ENCODE results near the gene SUCNR1.
"Not testable (repeated sequence)": the region's sequence is repeated elsewhere in the genome, so short reads cannot be mapped to it uniquely, and the experiment has no call there.

Gene SUCNR1

GRCh38 chr3:151873398-151873797, at the start of gene SUCNR1:
SUCNR1 (plus strand) TSS chr3:151873643; CDS start chr3:151879893, 6,250 bp downstream.
- DNase-seq (ENCODE audit: low spot score), result no peak

- DNase-seq (ENCODE audit: low spot score), result no peak
These were observed 45.6 kb upstream of the SUCNR1 start for GRCh38 chr3:151827816-151828215.

GRCh38 chr3:151835751-151836525, 37.5 kb upstream of the SUCNR1 start:
- DNase-seq (ENCODE audit: low spot score), result no peak

- no peak for DNase-seq (ENCODE audit: low spot score)
These were observed 36.4 kb upstream of the SUCNR1 start for GRCh38 chr3:151837057-151837456.

GRCh38 chr3:151838574-151839312, 34.7 kb upstream of the SUCNR1 start:
- peak; percentile 50 for DNase-seq (ENCODE audit: low spot score)

GRCh38 chr3:151839313-151839631, 34.2 kb upstream of the SUCNR1 start:
- DNase-seq (ENCODE audit: low spot score), result no peak

GRCh38 chr3:151841801-151842200, 31.6 kb upstream of the SUCNR1 start:
- DNase-seq (ENCODE audit: low spot score), result no peak

GRCh38 chr3:151843275-151843674, 30.2 kb upstream of the SUCNR1 start:
- no peak for DNase-seq (ENCODE audit: low spot score)

- no peak for DNase-seq (ENCODE audit: low spot score)
These were observed 28.0 kb upstream of the SUCNR1 start for GRCh38 chr3:151845306-151845905.

- not testable (repeated sequence) for DNase-seq (ENCODE audit: low spot score)
These were observed 23.4 kb upstream of the SUCNR1 start for GRCh38 chr3:151850065-151850464.

GRCh38 chr3:151852074-151852811, 21.2 kb upstream of the SUCNR1 start:
- no peak for DNase-seq (ENCODE audit: low spot score)

GRCh38 chr3:151856118-151856517, 17.3 kb upstream of the SUCNR1 start:
- DNase-seq (ENCODE audit: low spot score), result no peak

- no peak for DNase-seq (ENCODE audit: low spot score)
These were observed 16.8 kb upstream of the SUCNR1 start for GRCh38 chr3:151856641-151857040.

- DNase-seq (ENCODE audit: low spot score), result no peak
These were observed 14.2 kb upstream of the SUCNR1 start for GRCh38 chr3:151859233-151859673.

GRCh38 chr3:151859905-151860304, 13.5 kb upstream of the SUCNR1 start:
- no peak for DNase-seq (ENCODE audit: low spot score)

GRCh38 chr3:151863611-151864010, 9.8 kb upstream of the SUCNR1 start:
- no peak for DNase-seq (ENCODE audit: low spot score)

- DNase-seq (ENCODE audit: low spot score), result no peak
These were observed 8.9 kb upstream of the SUCNR1 start for GRCh38 chr3:151864423-151865101.

GRCh38 chr3:151866711-151867410, 6.6 kb upstream of the SUCNR1 start:
- no peak for DNase-seq (ENCODE audit: low spot score)

GRCh38 chr3:151867666-151868065, 5.8 kb upstream of the SUCNR1 start:
- no peak for DNase-seq (ENCODE audit: low spot score)

GRCh38 chr3:151869181-151869580, 4.3 kb upstream of the SUCNR1 start:
- no peak for DNase-seq (ENCODE audit: low spot score)

All from germinal center (tissue), 1 donor.